Hepatocyte (in vitro differentiated cells): ENCODE results near the gene PKDREJ.

ENCODE experiments used
- EZH2 ChIP-seq: fragments of 200-600 bp; sonication (generic); IDR thresholded peaks from 2 replicates; pipeline ENCODE4 v1.6.1; 2016; ENCODE audit warnings: antibody characterized with exemption, mild to moderate bottlenecking, borderline replicate concordance
- EZH2phosphoT487 ChIP-seq: fragments of 200-600 bp; sonication (generic); IDR thresholded peaks from one replicate; pipeline ENCODE4 v1.6.1; 2018; ENCODE audit warnings: antibody characterized with exemption, mild to moderate bottlenecking, low read depth, moderate library complexity; ENCODE audit not compliant: unreplicated experiment, severe bottlenecking
- TF ChIP-seq, protein P1 (sequence below): fragments of 200-600 bp; sonication (generic); IDR thresholded peaks from 2 replicates; pipeline ENCODE4 v1.5.1; 2016; ENCODE audit warnings: antibody characterized with exemption, mild to moderate bottlenecking; ENCODE audit not compliant: poor library complexity

DNA sequence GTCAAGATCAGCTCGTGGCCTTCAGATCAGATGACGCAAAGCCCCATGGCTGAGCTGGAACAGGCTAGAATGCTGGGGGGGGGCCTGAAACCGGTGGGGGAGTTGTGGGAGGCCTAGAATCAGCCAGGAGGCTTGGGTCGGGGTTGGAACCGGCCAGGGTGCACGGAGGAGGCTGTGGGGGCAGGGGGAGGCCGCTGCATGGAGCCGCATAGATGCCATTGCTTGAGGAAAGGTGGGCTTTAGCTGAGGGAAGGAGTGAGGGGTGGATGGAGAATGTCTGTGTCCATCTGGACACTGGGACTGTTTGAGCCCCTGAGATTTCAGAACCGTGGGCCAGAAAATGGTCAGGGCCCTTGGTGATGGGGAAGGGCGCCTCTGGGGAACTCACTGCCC lies 38.2 kb downstream of the PKDREJ start:
- TF ChIP-seq, protein P1, sequence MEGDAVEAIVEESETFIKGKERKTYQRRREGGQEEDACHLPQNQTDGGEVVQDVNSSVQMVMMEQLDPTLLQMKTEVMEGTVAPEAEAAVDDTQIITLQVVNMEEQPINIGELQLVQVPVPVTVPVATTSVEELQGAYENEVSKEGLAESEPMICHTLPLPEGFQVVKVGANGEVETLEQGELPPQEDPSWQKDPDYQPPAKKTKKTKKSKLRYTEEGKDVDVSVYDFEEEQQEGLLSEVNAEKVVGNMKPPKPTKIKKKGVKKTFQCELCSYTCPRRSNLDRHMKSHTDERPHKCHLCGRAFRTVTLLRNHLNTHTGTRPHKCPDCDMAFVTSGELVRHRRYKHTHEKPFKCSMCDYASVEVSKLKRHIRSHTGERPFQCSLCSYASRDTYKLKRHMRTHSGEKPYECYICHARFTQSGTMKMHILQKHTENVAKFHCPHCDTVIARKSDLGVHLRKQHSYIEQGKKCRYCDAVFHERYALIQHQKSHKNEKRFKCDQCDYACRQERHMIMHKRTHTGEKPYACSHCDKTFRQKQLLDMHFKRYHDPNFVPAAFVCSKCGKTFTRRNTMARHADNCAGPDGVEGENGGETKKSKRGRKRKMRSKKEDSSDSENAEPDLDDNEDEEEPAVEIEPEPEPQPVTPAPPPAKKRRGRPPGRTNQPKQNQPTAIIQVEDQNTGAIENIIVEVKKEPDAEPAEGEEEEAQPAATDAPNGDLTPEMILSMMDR = no peak
- TF ChIP-seq EZH2 (no peak), EZH2phosphoT487 (no peak)
